IMR-90 (cell line): ENCODE results near the gene NAXE. TPM values are rescaled to one million over a fixed set of nuclear protein-coding genes. Genes with fewer than 3 reads are reported as not detected.
A peak's percentile ranks its signal among the peaks of the same experiment; 100 is the strongest.

Experiments used
- ATAC-seq: fragments of 200-7000 bp; cut with Tn5 transposase; 2 replicates; pipeline ENCODE4 v1.9.1; 2020; ENCODE audit warnings: low read depth, mild to moderate bottlenecking, moderate library complexity
- BruUV-seq: library from RNA; stranded (reverse); fragments of 400-500 nt; replicated peaks from 2 replicates; lab custom pipeline; 2021; lab: Mats Ljungman, UMichigan
- CTCF ChIA-PET: fragments of 300-600 bp; formaldehyde crosslinking; extraction: SDS; loops from one replicate; lab custom pipeline; 2021; ENCODE audit warnings: antibody characterized with exemption; lab: Yijun Ruan, JAX
- POLR2A ChIA-PET: fragments of 300-600 bp; sonication (Branson Sonifier 250); formaldehyde crosslinking; loops from one replicate; lab custom pipeline; 2022; ENCODE audit warnings: antibody characterized with exemption; ENCODE audit not compliant: unreplicated experiment; lab: Charles Lee
- DNase-seq: peaks from one replicate; pipeline ENCODE4 v3.0.0; 2013
- H2AFZ ChIP-seq: replicated peaks from 2 replicates; pipeline ENCODE3; 2013; ENCODE audit warnings: low read length, mild to moderate bottlenecking; ENCODE audit not compliant: poor library complexity
- H2AK5ac ChIP-seq: 2 replicates; pipeline ENCODE4 v1.6.1; 2013; ENCODE audit warnings: low read depth, low read length, inconsistent platforms
- H2AK9ac ChIP-seq: replicated peaks from 2 replicates; pipeline ENCODE3; 2013; ENCODE audit warnings: mild to moderate bottlenecking, low read depth, low read length, moderate library complexity; ENCODE audit not compliant: poor library complexity
- H2BK120ac ChIP-seq: 2 replicates; pipeline ENCODE4 v1.6.1; 2013; ENCODE audit warnings: low read depth, low read length, inconsistent platforms
- H2BK15ac ChIP-seq: 3 replicates; pipeline ENCODE4 v1.6.1; 2013; ENCODE audit warnings: low read depth, low read length, inconsistent platforms
- H2BK20ac ChIP-seq: 2 replicates; pipeline ENCODE4 v1.6.1; 2013; ENCODE audit warnings: low read depth, mild to moderate bottlenecking, inconsistent platforms, low read length, moderate library complexity
- H2BK5ac ChIP-seq: 2 replicates; pipeline ENCODE4 v1.6.1; 2013; ENCODE audit warnings: mild to moderate bottlenecking, low read depth, low read length, inconsistent platforms; ENCODE audit not compliant: poor library complexity, severe bottlenecking
- H3K14ac ChIP-seq: replicated peaks from 2 replicates; pipeline ENCODE4 v1.6.1; 2013; ENCODE audit warnings: low read depth, low read length, inconsistent platforms
- H3K18ac ChIP-seq: 2 replicates; pipeline ENCODE4 v1.6.1; 2013; ENCODE audit warnings: low read depth, low read length, control low read depth
- H3K23ac ChIP-seq: 2 replicates; pipeline ENCODE4 v1.6.1; 2013; ENCODE audit warnings: low read depth, low read length, inconsistent platforms
- H3K27ac ChIP-seq: 2 replicates; pipeline ENCODE4 v1.5.1; 2013; ENCODE audit warnings: mild to moderate bottlenecking, control low read depth, low read length; ENCODE audit not compliant: insufficient read depth
- H3K27me3 ChIP-seq: 2 replicates; pipeline ENCODE4 v1.6.1; 2013; ENCODE audit warnings: low read length; ENCODE audit not compliant: control insufficient read depth, insufficient read depth
- H3K36me3 ChIP-seq: 2 replicates; pipeline ENCODE4 v1.6.1; 2013; ENCODE audit warnings: low read length, mixed read lengths; ENCODE audit not compliant: control insufficient read depth, insufficient read depth
- H3K4ac ChIP-seq: 2 replicates; pipeline ENCODE4 v1.6.1; 2013; ENCODE audit warnings: low read depth, low read length, inconsistent platforms
- H3K4me1 ChIP-seq: 2 replicates; pipeline ENCODE4 v1.6.1; 2013; ENCODE audit warnings: low read length, mixed read lengths; ENCODE audit not compliant: control insufficient read depth, insufficient read depth
- H3K4me2 ChIP-seq: 2 replicates; pipeline ENCODE4 v1.6.1; 2013; ENCODE audit warnings: low read depth, mild to moderate bottlenecking, control low read depth, low read length, moderate library complexity
- H3K4me3 ChIP-seq: 2 replicates; pipeline ENCODE4 v1.5.1; 2013; ENCODE audit warnings: low read depth, mild to moderate bottlenecking, control low read depth, low read length, moderate library complexity; ENCODE audit not compliant: insufficient read depth
- H3K56ac ChIP-seq: 2 replicates; pipeline ENCODE4 v1.6.1; 2013; ENCODE audit warnings: low read length, inconsistent platforms; ENCODE audit not compliant: insufficient read depth; ENCODE audit errors: extremely low read depth
- H3K79me1 ChIP-seq, 2 experiments: 2 replicates each; pipeline ENCODE4 v1.6.1; 2013; ENCODE audit warnings: low read length in 2 of 2, inconsistent platforms in 1 of 2, low read depth in 1 of 2
- H3K9ac ChIP-seq: 2 replicates; pipeline ENCODE4 v1.6.1; 2013; ENCODE audit warnings: low read depth, low read length, control low read depth
- H3K9me1 ChIP-seq: 2 replicates; pipeline ENCODE4 v1.6.1; 2013; ENCODE audit warnings: low read length, inconsistent platforms; ENCODE audit not compliant: insufficient read depth
- H3K9me3 ChIP-seq: 2 replicates; pipeline ENCODE4 v1.6.1; 2013; ENCODE audit warnings: low read length; ENCODE audit not compliant: control insufficient read depth, insufficient read depth
- H4K20me1 ChIP-seq: 2 replicates; pipeline ENCODE4 v1.6.1; 2013; ENCODE audit warnings: low read length, inconsistent platforms; ENCODE audit not compliant: insufficient read depth
- H4K5ac ChIP-seq: 2 replicates; pipeline ENCODE4 v1.6.1; 2013; ENCODE audit warnings: mild to moderate bottlenecking, low read depth, low read length, control low read depth
- H4K8ac ChIP-seq, 2 experiments: 2 replicates each; pipeline ENCODE4 v1.6.1; 2013; ENCODE audit warnings: low read depth in 2 of 2, low read length in 2 of 2, control low read depth in 1 of 2, inconsistent platforms in 1 of 2
- H4K91ac ChIP-seq: 2 replicates; pipeline ENCODE4 v1.6.1; 2013; ENCODE audit warnings: low read depth, low read length, inconsistent platforms; ENCODE audit not compliant: insufficient read depth
- CEBPB ChIP-seq: IDR thresholded peaks from 2 replicates; pipeline ENCODE4 v1.6.1; 2012; ENCODE audit warnings: low read depth, low read length, improper control_type of control experiment
- CHD1 ChIP-seq: IDR thresholded peaks from 2 replicates; pipeline ENCODE4 v1.6.1; 2012; ENCODE audit warnings: low read depth, low read length, improper control_type of control experiment
- CTCF ChIP-seq: conservative IDR thresholded peaks from 2 replicates; pipeline ENCODE4 v1.5.1; 2012; ENCODE audit warnings: mild to moderate bottlenecking, low read depth, low read length, improper control_type of control experiment
- ELK1 ChIP-seq: fragments of 150-350 bp; IDR thresholded peaks from 2 replicates; pipeline ENCODE4 v1.6.1; 2016; ENCODE audit warnings: low read depth, mild to moderate bottlenecking, low read length, moderate library complexity, borderline replicate concordance
- FOS ChIP-seq: fragments of 150-350 bp; IDR thresholded peaks from 2 replicates; pipeline ENCODE4 v1.6.1; 2016; ENCODE audit warnings: low read depth, low read length
- MAFK ChIP-seq: IDR thresholded peaks from 2 replicates; pipeline ENCODE4 v1.6.1; 2012; ENCODE audit warnings: low read depth, low read length, improper control_type of control experiment
- MAZ ChIP-seq: IDR thresholded peaks from 2 replicates; pipeline ENCODE4 v1.6.1; 2012; ENCODE audit warnings: low read depth, mild to moderate bottlenecking, low read length, improper control_type of control experiment, moderate library complexity, borderline replicate concordance
- NFE2L2 ChIP-seq: fragments of 150-350 bp; IDR thresholded peaks from 2 replicates; pipeline ENCODE4 v1.6.1; 2016; ENCODE audit warnings: low read depth, mild to moderate bottlenecking, low read length
- POLR2A ChIP-seq: IDR thresholded peaks from 2 replicates; pipeline ENCODE4 v1.6.1; 2012; ENCODE audit warnings: mild to moderate bottlenecking, low read depth, low read length
- RAD21 ChIP-seq: IDR thresholded peaks from 2 replicates; pipeline ENCODE4 v1.6.1; 2012; ENCODE audit warnings: low read length, improper control_type of control experiment
- RCOR1 ChIP-seq: IDR thresholded peaks from 2 replicates; pipeline ENCODE4 v1.6.1; 2012; ENCODE audit warnings: mild to moderate bottlenecking, low read length, improper control_type of control experiment; ENCODE audit not compliant: insufficient replicate concordance
- SMC3 ChIP-seq: fragments of 150-350 bp; IDR thresholded peaks from 2 replicates; pipeline ENCODE4 v1.6.1; 2016; ENCODE audit warnings: low read depth, mild to moderate bottlenecking, antibody characterized with exemption, low read length, moderate library complexity
- WGBS, 2 experiments: methylation state at CpG; one replicate each; pipeline versions ENCODE4 v1.1.5 to v1.1.7; 2013; ENCODE audit warnings: missing lambda C conversion rate in 2 of 2; ENCODE audit not compliant: insufficient read length in 1 of 2; ENCODE audit errors: extremely low coverage in 2 of 2; 5-methylcytosine and 5-hydroxymethylcytosine counted together
- dilution Hi-C: fragments of 300-500 bp; cut with HindIII; formaldehyde crosslinking; loops from one replicate; pipeline ENCODE4 v1.14.3; 2018; ENCODE audit warnings: low sequenced_read_pairs; ENCODE audit not compliant: unreplicated experiment
- in situ Hi-C: fragments of 300-500 bp; cut with MboI; formaldehyde crosslinking; loops from 3 replicates; pipeline ENCODE4 v1.14.3; 2019; ENCODE audit warnings: low sequenced_read_pairs, inconsistent platforms, mixed read lengths
- intact Hi-C: fragments of 100-400 bp; cut with micrococcal nuclease; formaldehyde crosslinking; loops from 2 replicates; pipeline ENCODE4 v1.10.0; 2022
- polyA plus RNA-seq, 3 experiments: library from polyadenylated mRNA; depleted of rRNA; stranded (reverse); fragments of >200 nt; gene quantifications; 2 replicates each; pipeline ENCODE4 v1.2.3, GENCODE V29; 2012; ENCODE audit warnings: low replicate concordance in 1 of 3
- total RNA-seq: library from RNA; depleted of rRNA; stranded (reverse); fragments of >200 nt; gene quantifications from 2 replicates; pipeline ENCODE4 v1.2.3, GENCODE V29; 2012
- TF ChIP-seq, protein P1 (sequence below): fragments of 150-350 bp; IDR thresholded peaks from 2 replicates; pipeline ENCODE4 v1.6.1; 2017; ENCODE audit warnings: mild to moderate bottlenecking, antibody characterized with exemption, low read length, low read depth

The NAXE gene
- total and polyA plus RNA-seq, 2 of the 4 experiments (the other 2 are of a cell fraction), result 61.0 to 74.2 TPM

GRCh38 chr1:156572663-156573018, 18.9 kb upstream of the NAXE start:
- BruUV-seq, result no TSS peak
- intact Hi-C loops, result no loop called here
- 29% methylated on average over 4 of the region's 10 CpGs; no CpG with 5 or more reads in 1 of the 2 experiments for WGBS, 2 experiments

More at GRCh38 chr1:156572663-156573018, 18.9 kb upstream of the NAXE start:
- POLR2A ChIA-PET, result no interaction called here
- Histone ChIP-seq H2BK20ac (no peak overlapping the region), H4K91ac (no peak overlapping the region), H3K56ac (no peak overlapping the region), H3K4ac (no peak overlapping the region), H3K9ac (no peak overlapping the region), H4K20me1 (no peaks in the 10 kb centered on the region; the same call in 1 of the 2 replicates), H3K4me3 (no peak overlapping the region), H3K23ac (no peak overlapping the region), H3K36me3 (no peaks in the 10 kb centered on the region), H3K4me2 (peak overlapping the region; percentile 74), H3K4me1 (peaks cover 7% of the 10 kb centered on the region), H3K18ac (no peak overlapping the region), H3K9me1 (peaks cover 15% of the 10 kb centered on the region), H3K9me3 (no peaks in the 10 kb centered on the region), H3K79me1 (peaks cover 8 to 25% of the 10 kb centered on the region in 2 experiments), H2BK5ac (no peak overlapping the region), H3K27ac (no peak overlapping the region), H3K27me3 (peaks cover 15% of the 10 kb centered on the region), H3K14ac (no peak overlapping the region), H2AFZ (peak overlapping the region; percentile 94), H2BK15ac (no peak overlapping the region), H4K5ac (no peak overlapping the region), H2BK120ac (no peak overlapping the region), H2AK9ac (peak overlapping the region; percentile 96), H2AK5ac (no peak overlapping the region), H4K8ac (no peak overlapping the region)
- CTCF ChIA-PET, result no interaction called here
- dilution Hi-C loops, result no loop called here
- ATAC-seq (no peak), DNase-seq (no peak)
- TF ChIP-seq RAD21, result no peak
- TF ChIP-seq SMC3, result no peak
- no peak for TF ChIP-seq POLR2A
- TF ChIP-seq CEBPB, result no peak
- TF ChIP-seq CHD1, result no peak
- no peak for TF ChIP-seq NFE2L2
- no peak for TF ChIP-seq CTCF
- no peak for TF ChIP-seq ELK1
- TF ChIP-seq MAFK, result no peak
- no peak for TF ChIP-seq RCOR1
- TF ChIP-seq, protein P1, sequence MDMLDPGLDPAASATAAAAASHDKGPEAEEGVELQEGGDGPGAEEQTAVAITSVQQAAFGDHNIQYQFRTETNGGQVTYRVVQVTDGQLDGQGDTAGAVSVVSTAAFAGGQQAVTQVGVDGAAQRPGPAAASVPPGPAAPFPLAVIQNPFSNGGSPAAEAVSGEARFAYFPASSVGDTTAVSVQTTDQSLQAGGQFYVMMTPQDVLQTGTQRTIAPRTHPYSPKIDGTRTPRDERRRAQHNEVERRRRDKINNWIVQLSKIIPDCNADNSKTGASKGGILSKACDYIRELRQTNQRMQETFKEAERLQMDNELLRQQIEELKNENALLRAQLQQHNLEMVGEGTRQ, result no peak
- TF ChIP-seq FOS, result no peak
- TF ChIP-seq MAZ, result no peak
- in situ Hi-C loops, result no loop called here
